ENCODE data around the gene PKIG.

Gene PKIG

DNA sequence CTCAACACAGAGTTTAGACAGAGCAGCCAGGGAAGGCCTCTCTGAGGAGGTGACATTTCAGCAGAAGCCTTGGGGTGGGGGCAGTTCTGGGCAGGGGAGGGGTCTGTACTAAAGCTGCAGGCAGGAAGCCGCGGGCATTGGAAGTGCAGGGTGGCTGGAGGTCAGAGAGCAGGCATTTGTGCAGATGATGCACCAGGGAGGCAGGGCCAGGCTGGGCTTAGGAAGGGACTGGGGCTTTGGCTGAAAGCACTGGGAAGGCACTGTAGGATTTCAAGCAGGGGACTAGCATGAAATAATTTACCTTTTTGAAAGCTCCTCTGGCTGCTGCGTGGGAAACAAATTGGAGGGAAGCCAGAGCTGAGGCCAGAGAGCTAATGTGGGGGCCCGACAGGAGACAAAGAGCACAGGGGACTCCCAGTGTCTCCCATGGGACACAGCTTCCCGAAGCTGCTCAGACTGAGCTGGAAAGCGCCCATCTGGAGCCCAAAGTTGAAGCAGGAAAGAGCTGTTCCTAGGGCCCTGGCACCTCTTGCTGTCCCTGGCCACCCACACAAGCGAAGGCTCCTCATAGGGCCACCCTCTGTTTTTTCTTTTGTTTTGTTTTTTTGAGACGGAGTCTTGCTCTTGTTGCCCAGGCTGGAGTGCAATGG lies 49.8 kb downstream of the PKIG start:
- CTCF ChIA-PET: interaction anchor here (1.2 to 2.1 kb wide), 3 partner anchors 10 to 51 kb away, joined by 4 to 6 read pairs (median 4); no protein-coding TSS in a partner anchor
- H3K27ac ChIP-seq (ENCODE audit: insufficient read depth in 1 of 2, low read depth in 1 of 2, low read length in 2 of 2, poor library complexity in 1 of 2, severe bottlenecking in 2 of 2): no peak overlapping the region
- 96% methylated on average over 8 of the region's 8 CpGs for WGBS (ENCODE audit: insufficient coverage)
- H3K4me3 ChIP-seq (ENCODE audit: control insufficient read depth in 1 of 7, extremely low read depth in 1 of 7, insufficient read depth in 4 of 7, low read depth in 2 of 7, low read length in 6 of 7): no peak overlapping the region
- no peaks in the 10 kb centered on the region for H3K9me3 ChIP-seq (ENCODE audit: control extremely low read depth in 1 of 5, control insufficient read depth in 4 of 5, insufficient read depth in 2 of 5, low read depth in 1 of 5, low read length in 4 of 5)
- DNase-seq: no peak
- peaks cover 3 to 82% (median 53%) of the 10 kb centered on the region in 4 experiments for H3K36me3 ChIP-seq (ENCODE audit: control insufficient read depth in 4 of 4, insufficient read depth in 4 of 4, low read length in 3 of 4)
- H3K4me1 ChIP-seq (ENCODE audit: control extremely low read depth in 1 of 4, control insufficient read depth in 4 of 4, insufficient read depth in 4 of 4, low read length in 3 of 4): no peaks in the 10 kb centered on the region
- no peaks in the 10 kb centered on the region for H3K27me3 ChIP-seq (replicated peaks in 2 of 5; ENCODE audit: control insufficient read depth in 4 of 5, insufficient read depth in 5 of 5, low read length in 4 of 5)
- POLR2A ChIA-PET: no interaction called here

DNA sequence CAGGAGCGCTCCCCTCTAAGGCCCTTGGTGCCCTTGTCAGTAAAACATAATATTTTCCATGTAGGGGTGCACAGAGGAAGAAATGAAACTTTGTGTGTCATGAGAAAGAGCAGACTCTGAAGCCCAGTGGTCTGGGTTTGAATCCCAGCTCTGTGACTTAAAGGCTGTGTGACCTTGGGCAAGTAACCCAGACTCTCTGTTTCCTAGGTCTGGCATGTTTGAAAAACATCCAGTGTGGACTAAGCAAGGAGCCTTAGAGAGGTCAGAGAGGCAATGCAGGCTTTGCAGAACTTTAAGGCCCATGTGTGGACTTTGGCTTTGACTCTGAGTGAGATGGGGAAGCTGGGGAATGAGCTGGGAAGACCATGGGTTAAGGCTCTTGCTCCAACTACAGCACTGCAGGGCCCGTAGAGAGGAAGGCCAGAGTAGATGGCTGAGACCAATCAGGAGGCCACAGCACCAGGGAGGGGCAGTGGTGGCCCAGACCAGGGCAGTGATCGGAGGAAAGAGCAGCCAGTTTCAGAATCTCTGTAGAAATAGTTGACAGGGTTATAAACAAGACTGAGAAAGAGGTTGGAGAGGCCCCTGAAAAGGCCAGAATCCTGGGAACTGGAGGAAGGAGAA lies 50.9 kb downstream of the PKIG start:
- Histone ChIP-seq H3K36me3 (ENCODE audit: control insufficient read depth in 4 of 4, insufficient read depth in 4 of 4, low read length in 3 of 4) (peaks cover 0 to 79% (median 50%) of the 10 kb centered on the region in 4 experiments), H3K27me3 (replicated peaks in 2 of 5; ENCODE audit: control insufficient read depth in 4 of 5, insufficient read depth in 5 of 5, low read length in 4 of 5) (no peaks in the 10 kb centered on the region), H3K9me3 (ENCODE audit: control extremely low read depth in 1 of 5, control insufficient read depth in 4 of 5, insufficient read depth in 2 of 5, low read depth in 1 of 5, low read length in 4 of 5) (no peaks in the 10 kb centered on the region), H3K4me1 (ENCODE audit: control extremely low read depth in 1 of 4, control insufficient read depth in 4 of 4, insufficient read depth in 4 of 4, low read length in 3 of 4) (no peaks in the 10 kb centered on the region), H3K4me3 (ENCODE audit: control insufficient read depth in 1 of 7, extremely low read depth in 1 of 7, insufficient read depth in 4 of 7, low read depth in 2 of 7, low read length in 6 of 7) (no peak overlapping the region), H3K27ac (ENCODE audit: insufficient read depth in 1 of 2, low read depth in 1 of 2, low read length in 2 of 2, poor library complexity in 1 of 2, severe bottlenecking in 2 of 2) (no peak overlapping the region)
- POLR2A ChIA-PET: no interaction called here
- CTCF ChIA-PET: interaction anchor here (0.6 to 1.4 kb wide), 4 partner anchors 9 to 1168 kb away, joined by 3 to 4 read pairs (median 4); no protein-coding TSS in a partner anchor
- WGBS (ENCODE audit: insufficient coverage): 95% methylated on average over 2 of the region's 3 CpGs
- no peak for DNase-seq

DNA sequence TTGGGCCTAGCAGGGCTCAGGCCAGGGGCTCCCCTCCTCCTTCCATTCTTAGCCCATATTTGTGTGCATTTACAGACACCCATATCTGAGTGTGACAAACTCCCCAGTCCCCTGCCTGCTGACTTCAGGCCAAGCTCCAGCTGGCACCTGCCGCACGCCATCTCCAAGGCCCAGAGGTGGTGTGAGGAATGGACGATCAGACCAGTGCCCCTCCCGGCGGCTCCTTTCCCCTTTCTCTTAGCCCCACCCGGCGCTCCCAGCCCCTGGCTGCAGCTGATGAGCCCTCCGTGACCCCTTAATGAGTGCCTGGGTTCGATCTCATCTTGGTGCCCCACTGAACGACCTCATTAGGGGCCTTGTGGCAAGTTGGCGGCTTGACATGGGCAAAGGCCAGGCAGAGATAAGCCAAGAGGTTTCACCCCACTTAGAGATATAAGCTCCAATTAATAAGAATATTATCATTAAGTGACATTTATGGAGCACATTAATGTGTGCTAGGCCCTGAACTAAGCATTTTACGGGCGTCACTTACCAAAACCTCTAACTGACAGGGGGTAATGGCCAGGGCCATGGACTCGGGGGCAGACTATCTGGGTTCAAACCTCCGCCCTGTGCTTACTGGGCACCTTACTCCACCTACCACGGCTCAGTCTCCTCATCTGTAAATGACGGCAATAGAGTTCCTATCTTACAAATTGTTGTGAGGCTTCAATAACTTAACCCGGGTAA lies 51.7 kb downstream of the PKIG start:
- H3K27ac ChIP-seq (ENCODE audit: insufficient read depth in 1 of 2, low read depth in 1 of 2, low read length in 2 of 2, poor library complexity in 1 of 2, severe bottlenecking in 2 of 2): no peak overlapping the region
- H3K4me1 ChIP-seq (ENCODE audit: control extremely low read depth in 1 of 4, control insufficient read depth in 4 of 4, insufficient read depth in 4 of 4, low read length in 3 of 4): no peaks in the 10 kb centered on the region
- no peaks in the 10 kb centered on the region for H3K27me3 ChIP-seq (replicated peaks in 2 of 5; ENCODE audit: control insufficient read depth in 4 of 5, insufficient read depth in 5 of 5, low read length in 4 of 5)
- ChIA-PET CTCF (interaction anchor here (0.6 to 4.1 kb wide), 5 partner anchors 16 to 1168 kb away, joined by 3 to 25 read pairs (median 3); no protein-coding TSS in a partner anchor), POLR2A (no interaction called here)
- H3K4me3 ChIP-seq (ENCODE audit: control insufficient read depth in 1 of 7, extremely low read depth in 1 of 7, insufficient read depth in 4 of 7, low read depth in 2 of 7, low read length in 6 of 7): no peak overlapping the region
- H3K9me3 ChIP-seq (ENCODE audit: control extremely low read depth in 1 of 5, control insufficient read depth in 4 of 5, insufficient read depth in 2 of 5, low read depth in 1 of 5, low read length in 4 of 5): no peaks in the 10 kb centered on the region
- H3K36me3 ChIP-seq (ENCODE audit: control insufficient read depth in 4 of 4, insufficient read depth in 4 of 4, low read length in 3 of 4): peaks cover 0 to 80% (median 49%) of the 10 kb centered on the region in 4 experiments
- 86% methylated on average over 10 of the region's 18 CpGs for WGBS (ENCODE audit: insufficient coverage)
- DNase-seq: no peak

DNA sequence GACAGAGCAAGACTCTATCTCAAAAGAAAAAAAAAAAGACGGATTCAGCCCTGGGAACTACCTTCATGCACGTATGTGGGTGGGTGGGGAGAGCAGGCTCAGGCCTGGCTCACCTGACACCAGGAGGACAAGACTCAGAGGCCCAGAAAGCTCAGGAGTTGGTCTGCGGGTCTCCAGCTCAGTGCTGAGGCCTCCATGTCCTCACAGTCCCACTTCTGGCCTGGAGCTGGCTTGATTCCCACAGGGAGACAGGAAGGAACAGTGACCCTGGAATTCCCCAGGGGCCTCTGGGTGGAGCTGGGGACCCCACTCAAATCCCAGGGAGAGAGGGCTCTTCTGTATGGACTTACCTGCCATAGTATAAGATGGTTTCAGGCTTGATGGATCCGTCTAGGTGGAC lies 53.5 kb downstream of the PKIG start:
- ChIA-PET POLR2A (interaction anchor here (0.5 kb wide), 1 partner anchor 343 kb away, joined by 3 read pairs; no protein-coding TSS in a partner anchor), CTCF (interaction anchor here (0.9 to 4.1 kb wide), 7 partner anchors 10 to 48 kb away, joined by 3 to 25 read pairs (median 4); partner anchors contain the start of gene ADA)
- H3K27ac ChIP-seq (ENCODE audit: insufficient read depth in 1 of 2, low read depth in 1 of 2, low read length in 2 of 2, poor library complexity in 1 of 2, severe bottlenecking in 2 of 2): no peak overlapping the region
- H3K27me3 ChIP-seq (replicated peaks in 2 of 5; ENCODE audit: control insufficient read depth in 4 of 5, insufficient read depth in 5 of 5, low read length in 4 of 5): no peaks in the 10 kb centered on the region
- peaks cover 4 to 82% (median 51%) of the 10 kb centered on the region in 4 experiments for H3K36me3 ChIP-seq (ENCODE audit: control insufficient read depth in 4 of 4, insufficient read depth in 4 of 4, low read length in 3 of 4)
- no peaks in the 10 kb centered on the region for H3K9me3 ChIP-seq (ENCODE audit: control extremely low read depth in 1 of 5, control insufficient read depth in 4 of 5, insufficient read depth in 2 of 5, low read depth in 1 of 5, low read length in 4 of 5)
- 100% methylated on average over 4 of the region's 4 CpGs for WGBS (ENCODE audit: insufficient coverage)
- H3K4me1 ChIP-seq (ENCODE audit: control extremely low read depth in 1 of 4, control insufficient read depth in 4 of 4, insufficient read depth in 4 of 4, low read length in 3 of 4): peaks cover 0 to 3% (median under 1%) of the 10 kb centered on the region in 4 experiments
- H3K4me3 ChIP-seq (ENCODE audit: control insufficient read depth in 1 of 7, extremely low read depth in 1 of 7, insufficient read depth in 4 of 7, low read depth in 2 of 7, low read length in 6 of 7): no peak overlapping the region
- no peak for DNase-seq

DNA sequence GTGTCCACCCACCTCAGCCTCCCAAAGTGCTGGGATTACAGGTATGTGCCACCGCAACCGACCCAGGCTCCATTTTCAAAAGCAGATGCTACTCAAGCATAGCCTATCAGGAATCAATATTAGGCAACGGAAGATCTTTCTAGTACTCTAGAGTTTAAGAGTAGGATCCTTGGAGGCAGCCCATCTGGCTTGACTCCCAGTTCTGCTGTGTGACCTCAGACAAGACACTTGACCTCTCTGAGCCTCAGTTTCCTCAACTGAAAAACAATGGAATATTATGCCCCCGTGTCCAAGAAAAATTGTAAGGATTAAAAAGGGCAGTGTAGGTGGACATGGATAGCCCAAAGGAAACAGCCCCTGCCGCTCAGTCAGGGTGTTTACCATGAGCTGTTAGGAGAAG lies 54.7 kb downstream of the PKIG start:
- DNase-seq: no peak
- Histone ChIP-seq H3K36me3 (ENCODE audit: control insufficient read depth in 4 of 4, insufficient read depth in 4 of 4, low read length in 3 of 4) (peaks cover 4 to 80% (median 47%) of the 10 kb centered on the region in 4 experiments), H3K27ac (ENCODE audit: insufficient read depth in 1 of 2, low read depth in 1 of 2, low read length in 2 of 2, poor library complexity in 1 of 2, severe bottlenecking in 2 of 2) (no peak overlapping the region), H3K9me3 (ENCODE audit: control extremely low read depth in 1 of 5, control insufficient read depth in 4 of 5, insufficient read depth in 2 of 5, low read depth in 1 of 5, low read length in 4 of 5) (no peaks in the 10 kb centered on the region), H3K27me3 (replicated peaks in 2 of 5; ENCODE audit: control insufficient read depth in 4 of 5, insufficient read depth in 5 of 5, low read length in 4 of 5) (no peaks in the 10 kb centered on the region), H3K4me1 (ENCODE audit: control extremely low read depth in 1 of 4, control insufficient read depth in 4 of 4, insufficient read depth in 4 of 4, low read length in 3 of 4) (peaks cover 0 to 14% (median 8%) of the 10 kb centered on the region in 4 experiments), H3K4me3 (ENCODE audit: control insufficient read depth in 1 of 7, extremely low read depth in 1 of 7, insufficient read depth in 4 of 7, low read depth in 2 of 7, low read length in 6 of 7) (no peak overlapping the region)
- WGBS (ENCODE audit: insufficient coverage): 98% methylated on average over 5 of the region's 5 CpGs
- CTCF ChIA-PET: interaction anchor here (1.0 to 4.1 kb wide), 3 partner anchors 9 to 47 kb away, joined by 3 to 25 read pairs (median 5); partner anchors contain the start of gene ADA
- POLR2A ChIA-PET: no interaction called here

DNA sequence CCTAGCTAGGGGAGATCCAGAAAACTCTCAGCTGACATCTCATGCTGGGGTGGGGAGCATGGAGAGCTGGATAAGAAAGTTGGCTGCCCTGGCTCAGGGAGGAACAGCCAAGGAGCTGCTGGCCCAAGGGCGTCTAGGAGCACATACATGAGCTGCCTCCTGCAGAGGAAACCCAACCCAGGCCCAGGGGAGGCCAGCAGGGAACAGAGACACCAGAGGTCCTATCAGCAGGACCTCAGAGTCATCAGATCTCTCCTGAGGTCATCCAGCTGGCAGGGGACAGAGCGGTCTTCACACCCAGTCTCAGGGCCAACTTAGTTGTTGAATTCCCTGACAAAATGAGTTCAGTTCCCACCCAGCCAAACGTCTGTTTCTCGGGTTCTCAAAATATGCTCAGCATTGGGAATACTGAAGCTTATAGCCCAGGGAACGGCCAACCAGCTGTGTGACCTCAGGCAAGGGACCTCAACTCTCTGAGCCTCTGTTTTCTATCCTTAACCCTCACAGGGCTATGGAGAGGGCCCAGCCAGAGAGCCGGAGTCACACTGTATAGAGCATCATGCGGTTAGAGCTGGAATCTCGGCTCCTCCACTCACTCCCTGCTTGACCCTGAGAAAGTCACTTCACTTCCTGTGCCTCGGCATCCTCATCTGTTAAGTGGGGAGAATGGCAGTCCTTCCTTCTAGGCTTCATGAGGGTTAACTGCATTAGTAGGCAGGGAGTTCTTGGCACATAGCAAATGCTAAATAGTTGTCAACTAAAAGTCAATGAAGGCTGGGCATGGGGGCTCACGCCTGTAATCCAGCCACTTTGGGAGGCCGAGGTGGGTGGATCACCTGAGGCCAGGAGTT lies 55.4 kb downstream of the PKIG start:
- Histone ChIP-seq H3K27ac (ENCODE audit: insufficient read depth in 1 of 2, low read depth in 1 of 2, low read length in 2 of 2, poor library complexity in 1 of 2, severe bottlenecking in 2 of 2) (no peak overlapping the region), H3K36me3 (ENCODE audit: control insufficient read depth in 4 of 4, insufficient read depth in 4 of 4, low read length in 3 of 4) (peaks cover 4 to 74% (median 44%) of the 10 kb centered on the region in 4 experiments), H3K27me3 (replicated peaks in 2 of 5; ENCODE audit: control insufficient read depth in 4 of 5, insufficient read depth in 5 of 5, low read length in 4 of 5) (no peaks in the 10 kb centered on the region), H3K4me3 (ENCODE audit: control insufficient read depth in 1 of 7, extremely low read depth in 1 of 7, insufficient read depth in 4 of 7, low read depth in 2 of 7, low read length in 6 of 7) (no peak overlapping the region), H3K4me1 (ENCODE audit: control extremely low read depth in 1 of 4, control insufficient read depth in 4 of 4, insufficient read depth in 4 of 4, low read length in 3 of 4) (peaks cover 0 to 21% (median 16%) of the 10 kb centered on the region in 4 experiments), H3K9me3 (ENCODE audit: control extremely low read depth in 1 of 5, control insufficient read depth in 4 of 5, insufficient read depth in 2 of 5, low read depth in 1 of 5, low read length in 4 of 5) (no peaks in the 10 kb centered on the region)
- DNase-seq: no peak
- CTCF ChIA-PET: interaction anchor here (0.5 to 4.1 kb wide), 2 partner anchors 9 to 46 kb away, joined by 3 to 25 read pairs; no protein-coding TSS in a partner anchor
- POLR2A ChIA-PET: no interaction called here
- WGBS (ENCODE audit: insufficient coverage): 88% methylated on average over 10 of the region's 11 CpGs
